Fibroblast of pulmonary artery (primary cell): ENCODE data around the gene UGT1A8.
"Not testable (repeated sequence)": the region's sequence is repeated elsewhere in the genome, so short reads cannot be mapped to it uniquely, and the experiment has no call there.

ENCODE experiments used
- DNase-seq: peaks from one replicate; pipeline ENCODE4 v3.0.0-alpha.2; 2010; ENCODE audit warnings: low read depth
- H3K4me3 ChIP-seq: replicated peaks from 2 replicates; pipeline ENCODE4 v1.5.1; 2011; ENCODE audit warnings: low read depth, mild to moderate bottlenecking, control low read depth, low read length, moderate library complexity
- TF ChIP-seq, protein P1 (sequence below): IDR thresholded peaks from 2 replicates; pipeline ENCODE4 v1.5.1; 2011; ENCODE audit warnings: mild to moderate bottlenecking, control low read depth, low read length, inconsistent platforms; ENCODE audit errors: missing control alignments

Gene UGT1A8

DNA sequence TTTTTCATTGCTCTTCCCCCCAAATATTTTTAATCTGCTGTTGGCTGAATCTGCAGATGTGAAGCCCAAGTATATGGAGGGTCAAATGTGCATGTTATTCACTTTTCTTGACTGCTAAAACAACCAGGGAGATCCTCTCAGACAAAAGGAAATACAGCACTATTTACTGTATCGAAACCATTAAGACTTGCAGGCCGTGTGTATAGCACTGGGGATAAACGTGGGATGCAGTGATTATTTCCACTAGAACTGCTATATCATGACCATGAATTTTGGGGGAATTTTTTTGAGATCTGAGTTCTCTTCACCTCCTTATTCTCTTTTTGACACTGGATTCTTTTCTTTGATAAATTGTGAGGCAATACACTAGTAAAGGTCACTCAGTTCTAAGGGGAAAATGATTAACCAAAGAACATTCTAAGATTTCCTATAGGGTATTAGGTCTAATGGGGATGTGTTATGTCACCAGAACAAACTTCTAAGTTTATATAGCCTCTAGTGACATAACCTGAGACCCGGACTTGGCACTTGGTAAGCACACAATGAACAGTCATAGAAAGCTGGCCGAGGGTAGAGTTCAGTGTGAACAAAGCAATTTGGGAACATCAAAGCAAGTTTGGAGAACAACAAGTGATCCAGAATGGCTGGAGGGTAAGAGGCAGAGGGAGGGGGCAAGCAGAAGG is 127.8 kb downstream of the UGT1A8 start:
- H3K4me3 ChIP-seq: no peak overlapping the region
- TF ChIP-seq, protein P1, sequence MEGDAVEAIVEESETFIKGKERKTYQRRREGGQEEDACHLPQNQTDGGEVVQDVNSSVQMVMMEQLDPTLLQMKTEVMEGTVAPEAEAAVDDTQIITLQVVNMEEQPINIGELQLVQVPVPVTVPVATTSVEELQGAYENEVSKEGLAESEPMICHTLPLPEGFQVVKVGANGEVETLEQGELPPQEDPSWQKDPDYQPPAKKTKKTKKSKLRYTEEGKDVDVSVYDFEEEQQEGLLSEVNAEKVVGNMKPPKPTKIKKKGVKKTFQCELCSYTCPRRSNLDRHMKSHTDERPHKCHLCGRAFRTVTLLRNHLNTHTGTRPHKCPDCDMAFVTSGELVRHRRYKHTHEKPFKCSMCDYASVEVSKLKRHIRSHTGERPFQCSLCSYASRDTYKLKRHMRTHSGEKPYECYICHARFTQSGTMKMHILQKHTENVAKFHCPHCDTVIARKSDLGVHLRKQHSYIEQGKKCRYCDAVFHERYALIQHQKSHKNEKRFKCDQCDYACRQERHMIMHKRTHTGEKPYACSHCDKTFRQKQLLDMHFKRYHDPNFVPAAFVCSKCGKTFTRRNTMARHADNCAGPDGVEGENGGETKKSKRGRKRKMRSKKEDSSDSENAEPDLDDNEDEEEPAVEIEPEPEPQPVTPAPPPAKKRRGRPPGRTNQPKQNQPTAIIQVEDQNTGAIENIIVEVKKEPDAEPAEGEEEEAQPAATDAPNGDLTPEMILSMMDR: no peak
- no peak for DNase-seq

DNA sequence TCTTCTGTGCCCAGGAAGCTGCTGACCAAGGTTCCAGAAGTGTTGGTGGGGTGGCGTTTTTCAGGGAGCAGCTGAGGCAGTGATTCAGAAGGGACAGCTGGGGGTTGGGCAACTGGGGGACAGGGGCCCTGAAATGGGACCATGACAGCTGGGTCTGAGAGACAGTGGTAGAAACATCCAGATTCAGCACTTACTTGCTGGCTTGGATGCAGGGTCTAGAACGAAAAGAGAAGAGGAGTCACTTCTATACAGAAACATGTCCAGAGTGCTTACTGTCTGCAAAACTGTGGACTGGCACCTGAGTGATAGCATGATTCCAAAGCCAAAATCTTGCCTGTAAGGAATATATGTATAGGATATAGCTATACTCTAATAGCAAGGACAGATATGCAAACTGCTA is 128.4 kb downstream of the UGT1A8 start:
- H3K4me3 ChIP-seq, DNase-seq: not testable (repeated sequence)

DNA sequence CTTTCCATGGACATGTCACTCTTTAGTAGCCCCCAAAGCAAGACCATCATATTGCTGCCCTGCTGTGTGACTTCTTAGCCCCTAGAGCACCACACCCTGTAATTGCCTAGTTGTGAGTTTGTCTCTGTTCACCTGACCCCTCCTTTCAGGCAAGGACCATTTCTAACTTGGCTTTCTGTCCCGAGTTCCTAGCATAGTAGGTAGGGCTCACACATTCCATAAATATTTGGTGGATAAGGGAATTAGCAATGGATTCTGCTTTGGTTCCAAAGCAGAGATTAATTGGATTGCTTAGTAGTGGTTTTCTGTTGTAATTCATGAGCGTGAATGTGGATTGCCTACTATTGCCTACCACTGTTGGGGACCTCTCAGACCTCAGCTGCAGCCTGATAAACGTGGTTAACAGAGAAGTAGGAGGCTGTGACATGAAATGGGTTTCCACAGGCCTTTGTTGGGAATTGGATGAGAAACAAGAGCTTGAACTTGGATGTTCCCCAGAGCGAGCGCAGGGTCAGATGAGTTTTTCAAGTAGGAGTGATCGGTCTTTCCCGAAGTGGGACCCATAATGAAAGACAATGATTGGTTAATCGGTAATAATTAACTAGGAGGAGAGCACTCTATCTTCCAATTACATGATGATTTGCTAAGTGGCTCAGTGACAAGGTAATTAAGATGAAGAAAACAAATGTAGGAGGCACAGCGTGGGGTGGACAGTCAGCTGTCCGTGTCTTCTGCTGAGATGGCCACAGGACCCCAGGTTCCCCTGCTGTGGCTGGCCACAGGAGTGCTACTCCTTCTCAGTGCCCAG is 129.2 kb downstream of the UGT1A8 start:
- DNase-seq: no peak
- no peak overlapping the region for H3K4me3 ChIP-seq
- TF ChIP-seq, protein P1: no peak

DNA sequence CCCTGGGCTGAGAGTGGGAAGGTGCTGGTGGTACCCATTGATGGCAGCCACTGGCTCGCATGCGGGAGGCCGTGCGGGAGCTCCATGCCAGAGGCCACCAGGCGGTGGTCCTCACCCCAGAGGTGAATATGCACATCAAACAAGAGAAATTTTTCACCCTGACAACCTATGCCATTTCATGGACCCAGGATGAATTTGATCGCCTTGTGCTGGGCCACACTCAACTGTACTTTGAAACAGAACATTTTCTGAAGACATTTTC is 129.8 kb downstream of the UGT1A8 start:
- no peak overlapping the region for H3K4me3 ChIP-seq
- TF ChIP-seq, protein P1: no peak
- DNase-seq: no peak

DNA sequence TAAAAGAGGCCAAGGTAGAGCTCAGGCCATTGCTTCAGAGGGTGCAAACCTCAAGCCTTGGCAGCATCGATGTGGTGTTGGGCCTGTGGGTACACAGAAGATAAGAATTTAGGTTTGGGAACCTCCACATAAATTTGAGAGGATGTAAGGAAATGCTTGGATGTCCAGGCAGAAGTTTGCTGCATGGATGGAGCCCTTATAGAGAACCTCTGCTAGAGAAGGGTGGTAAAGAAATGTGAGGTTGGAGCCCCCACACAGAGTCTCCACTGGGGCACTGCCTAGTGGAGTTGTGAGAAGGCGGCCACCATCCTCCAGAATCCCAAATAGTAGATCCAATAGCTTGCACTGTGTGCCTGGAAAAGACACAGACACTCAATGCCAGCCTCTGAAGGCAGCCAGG is 133.3 kb downstream of the UGT1A8 start:
- not testable (repeated sequence) for DNase-seq, H3K4me3 ChIP-seq

DNA sequence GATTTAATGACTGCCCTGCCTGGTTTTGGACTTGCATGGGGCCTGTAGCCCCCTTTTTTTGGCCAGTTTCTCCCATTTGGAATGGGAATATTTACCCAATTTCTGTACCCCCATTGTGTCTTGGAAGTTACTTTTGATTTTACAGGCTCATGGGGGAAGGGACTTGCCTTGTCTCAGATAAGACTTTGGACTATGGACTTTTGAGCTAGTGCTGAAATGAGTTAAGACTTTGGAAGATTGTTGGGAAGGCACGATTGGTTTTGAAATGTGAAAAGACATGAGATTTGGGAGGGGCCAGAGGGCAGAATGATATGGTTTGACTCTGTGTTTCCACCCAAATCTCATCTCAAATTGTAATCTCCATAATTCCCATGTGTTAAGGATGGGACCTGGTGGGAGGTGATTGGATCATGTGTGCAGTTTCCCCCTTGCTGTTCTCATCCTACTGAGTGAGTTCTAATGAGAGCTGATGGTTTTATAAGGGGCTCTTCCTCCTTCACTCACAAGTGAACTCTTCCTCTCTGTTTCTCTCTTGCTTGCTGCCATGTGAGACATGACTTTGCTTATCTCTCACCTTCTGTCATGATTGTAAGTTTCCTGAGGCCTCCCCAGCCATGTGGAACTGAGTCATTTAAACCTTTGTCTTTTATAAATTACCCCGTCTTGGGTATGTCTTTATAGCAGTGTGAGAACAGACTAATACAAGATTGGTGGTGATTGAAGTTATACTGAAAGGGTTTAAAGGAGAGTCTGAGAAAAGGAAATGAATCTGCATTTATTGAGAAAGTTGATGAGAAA is 134.0 kb downstream of the UGT1A8 start:
- not testable (repeated sequence) for H3K4me3 ChIP-seq, DNase-seq

DNA sequence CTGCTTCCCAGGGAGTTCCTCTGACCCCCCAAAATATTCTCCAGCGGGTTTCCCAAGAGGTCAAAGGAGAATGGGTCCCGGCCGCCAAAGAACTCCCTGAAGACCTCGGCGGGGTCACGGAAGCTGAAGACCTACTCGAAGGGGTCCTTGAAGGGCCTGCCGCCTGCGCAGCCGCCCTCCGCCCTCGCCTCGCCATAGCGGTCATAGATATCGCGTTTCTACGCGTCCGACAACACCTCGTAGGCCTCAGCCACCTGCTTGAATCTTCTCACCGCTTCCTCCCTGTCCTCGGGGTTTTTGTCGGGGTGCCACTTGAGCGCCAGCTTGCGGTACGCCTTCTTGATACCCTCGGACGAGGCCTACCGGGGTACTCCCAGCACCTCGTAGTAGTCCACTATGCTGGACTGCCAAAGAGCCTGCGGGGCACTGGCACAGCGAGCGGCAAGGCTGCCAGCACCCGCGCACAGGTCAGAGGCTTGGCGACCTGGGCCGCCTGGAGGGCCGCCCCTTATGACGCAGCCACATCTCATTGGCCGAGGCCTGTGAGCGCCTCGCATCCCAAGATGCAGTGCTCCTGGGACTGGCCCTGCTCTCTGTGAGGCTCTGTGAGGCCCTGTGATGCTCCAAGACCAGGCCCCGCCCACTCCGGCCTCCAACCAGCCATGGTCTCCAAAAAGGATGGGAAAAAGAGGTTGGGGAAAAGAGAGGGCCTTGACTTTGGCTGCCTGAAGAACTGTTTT is 137.6 kb downstream of the UGT1A8 start:
- DNase-seq: no peak
- TF ChIP-seq, protein P1: no peak

DNA sequence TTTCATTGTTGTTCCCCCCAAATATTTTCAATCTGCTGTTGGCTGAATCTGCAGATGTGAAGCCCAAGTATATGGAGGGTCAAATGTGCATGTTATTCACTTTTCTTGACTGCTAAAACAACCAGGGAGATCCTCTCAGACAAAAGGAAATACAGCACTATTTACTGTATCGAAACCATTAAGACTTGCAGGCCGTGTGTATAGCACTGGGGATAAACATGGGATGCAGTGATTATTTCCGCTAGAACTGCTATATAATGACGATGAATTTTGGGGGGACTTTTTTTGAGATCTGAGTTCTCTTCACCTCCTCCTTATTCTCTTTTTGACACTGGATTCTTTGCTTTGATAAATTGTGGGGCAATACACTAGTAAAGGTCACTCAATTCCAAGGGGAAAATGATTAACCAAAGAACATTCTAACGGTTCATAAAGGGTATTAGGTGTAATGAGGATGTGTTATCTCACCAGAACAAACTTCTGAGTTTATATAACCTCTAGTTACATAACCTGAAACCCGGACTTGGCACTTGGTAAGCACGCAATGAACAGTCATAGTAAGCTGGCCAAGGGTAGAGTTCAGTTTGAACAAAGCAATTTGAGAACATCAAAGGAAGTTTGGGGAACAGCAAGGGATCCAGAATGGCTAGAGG is 139.1 kb downstream of the UGT1A8 start:
- TF ChIP-seq, protein P1: no peak
- DNase-seq: no peak

More for the DNA sequence above, 137.6 kb downstream of the UGT1A8 start:
- H3K4me3 ChIP-seq: no peak overlapping the region

More for the DNA sequence above, 139.1 kb downstream of the UGT1A8 start:
- no peak overlapping the region for H3K4me3 ChIP-seq
